ENCODE measurements around the gene ACTN1.

GRCh38 chr14:68843471-68844209 lies 135.5 kb downstream of the ACTN1 start:
- TF ChIP-seq CTCF (IDR thresholded peaks at IDR 0.05; ENCODE audit: low read length) = peak; percentile 94
- no peak for TF ChIP-seq EZH2 (IDR thresholded peaks at IDR 0.05; ENCODE audit: borderline replicate concordance, low read length)
